SH-SY5Y (cell line): ENCODE results near the gene DPEP2NB.

Experiments
- GATA2 ChIP-seq: IDR thresholded peaks from 2 replicates; pipeline ENCODE4 v1.6.1; 2011; ENCODE audit warnings: mild to moderate bottlenecking, low read depth, low read length
- GATA3 ChIP-seq: IDR thresholded peaks from 2 replicates; pipeline ENCODE4 v1.6.1; 2011; ENCODE audit warnings: low read depth, mild to moderate bottlenecking, low read length, moderate library complexity

DNA sequence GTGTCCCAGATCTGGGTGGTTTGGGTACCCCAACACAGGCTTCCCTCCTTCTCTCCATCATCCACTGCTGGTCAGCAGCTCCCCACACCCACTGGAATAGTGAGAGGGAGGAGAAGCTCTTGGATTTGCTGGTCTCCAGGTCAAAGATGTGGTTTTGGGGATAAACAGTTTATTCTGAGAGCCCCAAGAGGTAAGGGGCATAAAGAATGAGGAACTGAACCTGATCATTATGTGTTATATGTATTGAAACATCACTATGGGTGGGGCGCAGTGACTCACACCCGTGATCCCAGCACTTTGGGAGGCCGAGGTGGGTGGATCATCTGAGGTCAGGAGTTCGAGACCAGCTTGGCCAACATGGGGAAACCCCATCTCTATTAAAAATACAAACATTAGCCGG lies 20.3 kb downstream of the DPEP2NB start:
- TF ChIP-seq GATA2 = no peak
- no peak for TF ChIP-seq GATA3
